Measurements from ENCODE around the gene GNB5. TPM values are rescaled to one million over a fixed set of nuclear protein-coding genes. Genes with fewer than 3 reads are reported as not detected.
"Not testable (repeated sequence)": the region's sequence is repeated elsewhere in the genome, so short reads cannot be mapped to it uniquely, and the experiment has no call there.

Gene GNB5
- total RNA-seq (10 to 100 TPM; 12.2 to 19.0 (median 15.6) TPM), polyA plus RNA-seq (10 to 100 TPM; 15.7 to 28.2 TPM)

GRCh38 chr15:52191207-52191606 is at the start of gene GNB5:
Gene GNB5, minus strand, starts transcription at chr15:52191392. Its CDS starts 6,716 bp downstream, at chr15:52184676.
- H3K27ac ChIP-seq, result no peak within 1 kb of the TSS
- WGBS, 2 donors, result 88 to 92% methylated on average over 7 of the region's 7 CpGs
- FAIRE-seq (no peak), DNase-seq (no peak), ATAC-seq (peak in 1 of 4 donors; percentile 14)
- intact Hi-C loops (cut with DNase I), result no loop called here
- H3K9me3 ChIP-seq, result no peaks in the 10 kb centered on the region
- no peak within 1 kb of the TSS for H3K4me3 ChIP-seq
- H3K4me1 ChIP-seq, result peaks cover 4 to 15% (median 9%) of the 10 kb centered on the region in 3 donors
- no peaks in the 10 kb centered on the region for H3K27me3 ChIP-seq
- TF ChIP-seq CTCF (IDR thresholded peaks at IDR 0.05), result no peak
- H3K36me3 ChIP-seq, result peaks cover 0 to 24% (median 0%) of the 10 kb centered on the region in 3 donors

- no peaks in the 10 kb centered on the region for H3K27me3 ChIP-seq
- H3K9me3 ChIP-seq, result no peaks in the 10 kb centered on the region
- no peak for FAIRE-seq
- no peaks in the 10 kb centered on the region for H3K4me1 ChIP-seq
- H3K4me3 ChIP-seq, result no peak overlapping the region
- intact Hi-C loops (cut with DNase I), result no loop called here
- H3K36me3 ChIP-seq, result peaks cover 0 to 74% (median 30%) of the 10 kb centered on the region in 3 donors
- WGBS, 2 donors, result 95 to 98% methylated on average over 3 of the region's 3 CpGs
- no peak overlapping the region for H3K27ac ChIP-seq
- ATAC-seq, result no peak
- DNase-seq, result no peak
- no peak for TF ChIP-seq CTCF (IDR thresholded peaks at IDR 0.05)
These were observed 49.0 kb upstream of the GNB5 start for GRCh38 chr15:52240166-52240565.

GRCh38 chr15:52238989-52239525 is 47.9 kb upstream of the GNB5 start:
- H3K27ac ChIP-seq; FAIRE-seq; H3K4me3 ChIP-seq; H3K27me3 ChIP-seq; H3K9me3 ChIP-seq; ATAC-seq; DNase-seq; intact Hi-C loops (cut with DNase I); H3K4me1 ChIP-seq: not testable (repeated sequence)
- peaks cover 0 to 71% (median 25%) of the 10 kb centered on the region in 3 donors for H3K36me3 ChIP-seq
- WGBS, 2 donors, result 93 to 95% methylated on average over 11 to 13 of the region's 13 CpGs

GRCh38 chr15:52238149-52238548 is 47.0 kb upstream of the GNB5 start:
- Histone ChIP-seq H3K4me1 (no peaks in the 10 kb centered on the region), H3K27ac (no peak overlapping the region), H3K36me3 (peaks cover 0 to 62% (median 18%) of the 10 kb centered on the region in 3 donors), H3K4me3 (no peak overlapping the region), H3K9me3 (no peaks in the 10 kb centered on the region), H3K27me3 (no peaks in the 10 kb centered on the region)
- TF ChIP-seq CTCF (IDR thresholded peaks at IDR 0.05), result no peak
- FAIRE-seq (no peak), ATAC-seq (no peak), DNase-seq (no peak)
- intact Hi-C loops (cut with DNase I), result no loop called here
- 93 to 97% methylated on average over 3 of the region's 3 CpGs for WGBS, 2 donors

GRCh38 chr15:52236013-52236412 is 44.8 kb upstream of the GNB5 start:
- TF ChIP-seq CTCF (IDR thresholded peaks at IDR 0.05), result no peak
- Histone ChIP-seq H3K27me3 (no peaks in the 10 kb centered on the region), H3K9me3 (no peaks in the 10 kb centered on the region), H3K4me3 (no peak overlapping the region), H3K27ac (no peak overlapping the region), H3K4me1 (no peaks in the 10 kb centered on the region), H3K36me3 (peaks cover 0 to 45% (median 11%) of the 10 kb centered on the region in 3 donors)
- FAIRE-seq (no peak), ATAC-seq (no peak), DNase-seq (no peak)
- 82 to 85% methylated on average over 8 of the region's 8 CpGs for WGBS, 2 donors
- intact Hi-C loops (cut with DNase I), result no loop called here

Measured in pancreas (tissue), 10 donors.